ENCODE data around the gene PTGFRN.

DNA sequence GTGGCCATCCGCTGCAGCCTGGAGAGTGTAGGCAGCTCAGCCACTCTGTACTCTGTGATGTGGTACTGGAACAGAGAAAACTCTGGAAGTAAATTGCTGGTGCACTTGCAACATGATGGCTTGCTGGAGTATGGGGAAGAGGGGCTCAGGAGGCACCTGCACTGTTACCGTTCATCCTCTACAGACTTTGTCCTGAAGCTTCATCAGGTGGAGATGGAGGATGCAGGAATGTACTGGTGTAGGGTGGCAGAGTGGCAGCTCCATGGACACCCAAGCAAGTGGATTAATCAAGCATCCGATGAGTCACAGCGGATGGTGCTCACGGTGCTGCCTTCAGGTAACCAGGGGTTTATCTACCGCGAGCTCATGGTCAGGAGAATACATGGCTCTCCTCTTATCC lies 115.9 kb downstream of the PTGFRN start:
- TF ChIP-seq CTCF (IDR thresholded peaks at IDR 0.05; ENCODE audit: insufficient read depth, low read length) = no peak
- TF ChIP-seq SPI1 (IDR thresholded peaks at IDR 0.05; ENCODE audit: borderline replicate concordance, low read depth) = no peak
- no peak for TF ChIP-seq POLR2AphosphoS5 (IDR thresholded peaks at IDR 0.05; ENCODE audit: low read depth)
